ENCODE data around the gene IPPK. TPM values are rescaled to one million over a fixed set of nuclear protein-coding genes. Genes with fewer than 3 reads are reported as not detected.

IPPK gene
- total RNA-seq, 1 experiment from 2014 or later = 5.4 TPM

DNA sequence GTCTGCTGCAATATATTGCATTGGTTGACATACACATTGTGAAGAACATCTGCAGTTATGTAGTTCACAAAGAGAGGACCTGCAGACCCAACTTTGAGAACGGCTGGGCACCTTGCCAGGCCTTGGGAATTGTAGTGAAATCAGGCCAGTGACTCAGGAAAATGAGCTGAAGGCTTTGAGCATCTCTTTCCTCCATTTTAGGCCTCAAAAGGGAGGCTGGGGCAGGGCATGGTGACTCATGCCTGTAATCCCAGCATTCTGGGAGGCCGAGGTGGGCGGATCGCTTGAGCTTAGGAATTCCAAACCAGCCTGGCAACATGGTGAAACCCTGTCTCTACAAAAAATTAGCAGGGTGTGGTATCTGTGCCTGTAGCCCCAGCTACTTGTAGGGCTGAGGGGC is 1.4 kb upstream of the IPPK start:
- Histone ChIP-seq H3K4me3 (ENCODE audit: low read depth in 2 of 2, low read length in 2 of 2) (peak overlapping the region; percentile 92 to 98), H3K4me1 (ENCODE audit: control insufficient read depth, insufficient read depth, low read length) (peaks cover 5% of the 10 kb centered on the region; the same call in 1 of the 2 replicates), H3K9me3 (ENCODE audit: control insufficient read depth, insufficient read depth, low read depth, low read length) (no peaks in the 10 kb centered on the region), H3K36me3 (ENCODE audit: control insufficient read depth, insufficient read depth, low read length) (peaks cover 6% of the 10 kb centered on the region; the same call in 1 of the 2 replicates), H3K27me3 (ENCODE audit: control insufficient read depth, insufficient read depth, low read length) (no peaks in the 10 kb centered on the region), H3K27ac (ENCODE audit: low read length) (peak overlapping the region; percentile 96)
- TF ChIP-seq, protein P1, sequence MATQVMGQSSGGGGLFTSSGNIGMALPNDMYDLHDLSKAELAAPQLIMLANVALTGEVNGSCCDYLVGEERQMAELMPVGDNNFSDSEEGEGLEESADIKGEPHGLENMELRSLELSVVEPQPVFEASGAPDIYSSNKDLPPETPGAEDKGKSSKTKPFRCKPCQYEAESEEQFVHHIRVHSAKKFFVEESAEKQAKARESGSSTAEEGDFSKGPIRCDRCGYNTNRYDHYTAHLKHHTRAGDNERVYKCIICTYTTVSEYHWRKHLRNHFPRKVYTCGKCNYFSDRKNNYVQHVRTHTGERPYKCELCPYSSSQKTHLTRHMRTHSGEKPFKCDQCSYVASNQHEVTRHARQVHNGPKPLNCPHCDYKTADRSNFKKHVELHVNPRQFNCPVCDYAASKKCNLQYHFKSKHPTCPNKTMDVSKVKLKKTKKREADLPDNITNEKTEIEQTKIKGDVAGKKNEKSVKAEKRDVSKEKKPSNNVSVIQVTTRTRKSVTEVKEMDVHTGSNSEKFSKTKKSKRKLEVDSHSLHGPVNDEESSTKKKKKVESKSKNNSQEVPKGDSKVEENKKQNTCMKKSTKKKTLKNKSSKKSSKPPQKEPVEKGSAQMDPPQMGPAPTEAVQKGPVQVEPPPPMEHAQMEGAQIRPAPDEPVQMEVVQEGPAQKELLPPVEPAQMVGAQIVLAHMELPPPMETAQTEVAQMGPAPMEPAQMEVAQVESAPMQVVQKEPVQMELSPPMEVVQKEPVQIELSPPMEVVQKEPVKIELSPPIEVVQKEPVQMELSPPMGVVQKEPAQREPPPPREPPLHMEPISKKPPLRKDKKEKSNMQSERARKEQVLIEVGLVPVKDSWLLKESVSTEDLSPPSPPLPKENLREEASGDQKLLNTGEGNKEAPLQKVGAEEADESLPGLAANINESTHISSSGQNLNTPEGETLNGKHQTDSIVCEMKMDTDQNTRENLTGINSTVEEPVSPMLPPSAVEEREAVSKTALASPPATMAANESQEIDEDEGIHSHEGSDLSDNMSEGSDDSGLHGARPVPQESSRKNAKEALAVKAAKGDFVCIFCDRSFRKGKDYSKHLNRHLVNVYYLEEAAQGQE (IDR thresholded peaks at IDR 0.05; ENCODE audit: insufficient read depth in 1 of 2, low read depth in 2 of 2, low read length in 1 of 2) = no peak
- TF ChIP-seq SIN3A (IDR thresholded peaks at IDR 0.05; ENCODE audit: borderline replicate concordance, insufficient read depth, low read depth, low read length) = no peak
- no peak for TF ChIP-seq TCF7L2 (IDR thresholded peaks at IDR 0.05; ENCODE audit: low read depth, low read length)
- BruUV-seq (replicated peaks) = no TSS peak
- ATAC-seq (no peak), DNase-seq (ENCODE audit: low read depth, low spot score) (no peak)
- POLR2A ChIA-PET = no interaction called here
- intact Hi-C loops (cut with micrococcal nuclease; ENCODE audit: unreplicated experiment) = no loop called here
- in situ Hi-C loops (cut with HindIII; ENCODE audit: low pct_unique_long_range_greater_than_20kb, low sequenced_read_pairs) = no loop called here
- CTCF ChIA-PET = no interaction called here

DNA sequence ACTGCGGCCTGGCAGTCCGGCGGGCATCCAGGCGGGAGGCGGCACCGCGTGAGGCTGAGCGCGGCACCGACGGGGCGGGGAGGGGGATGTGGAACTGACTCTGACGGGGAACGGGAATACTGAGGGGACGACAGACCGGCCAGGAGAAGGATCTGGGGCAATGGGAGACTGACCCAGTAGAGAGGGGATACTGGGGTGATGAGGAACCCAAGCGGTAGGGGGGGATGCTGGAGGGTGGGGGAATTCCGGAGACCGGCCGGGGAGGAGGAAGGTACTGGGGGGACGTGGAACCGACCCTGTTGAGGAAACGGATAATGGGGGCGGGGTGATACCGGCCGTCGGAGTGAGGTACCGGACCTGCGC is 423 bp downstream of the IPPK start:
- no TSS peak for BruUV-seq (replicated peaks)
- POLR2A ChIA-PET = no interaction called here

DNA sequence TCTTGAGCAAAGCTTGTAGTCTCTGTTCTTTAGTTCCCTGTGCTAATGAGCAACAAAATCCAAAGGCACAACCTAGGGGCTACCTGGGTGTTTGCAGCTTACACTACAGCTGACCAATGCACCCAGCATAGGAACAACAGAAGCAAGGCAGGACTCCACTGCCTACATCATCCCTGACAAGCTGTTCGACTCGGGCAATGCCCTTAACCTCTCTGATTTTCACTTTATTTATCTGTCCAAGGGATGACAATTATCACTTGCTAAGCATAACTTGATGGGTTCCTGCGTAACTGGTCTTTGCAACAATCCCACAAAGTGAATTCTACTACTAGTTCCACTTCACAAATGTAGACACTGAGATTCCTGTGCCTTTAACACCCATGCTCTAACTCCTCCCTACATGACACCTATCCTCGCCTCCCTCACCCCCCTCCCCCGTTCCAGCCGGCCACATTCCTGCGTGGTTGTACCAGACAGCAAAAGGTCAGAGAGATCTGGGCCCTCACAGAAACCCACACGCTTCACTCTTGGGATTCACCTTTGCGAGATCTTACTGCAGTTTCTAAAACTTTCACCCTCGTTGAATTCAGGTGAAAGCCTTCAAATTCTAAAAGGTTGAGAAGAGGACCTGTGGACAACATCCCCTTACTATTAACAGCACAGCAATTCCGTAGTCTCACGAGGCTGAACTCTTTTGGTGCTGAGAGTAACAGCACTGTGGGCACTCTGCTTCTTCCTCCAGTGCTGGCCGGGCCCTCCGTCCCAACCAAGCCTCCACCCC is 995 bp downstream of the IPPK start:
- H3K36me3 ChIP-seq (ENCODE audit: control insufficient read depth, insufficient read depth, low read length) = peaks cover 6% of the 10 kb centered on the region; the same call in 1 of the 2 replicates
- in situ Hi-C loops (cut with HindIII; ENCODE audit: low pct_unique_long_range_greater_than_20kb, low sequenced_read_pairs) = no loop called here
- peak overlapping the region; percentile 77 for H3K27ac ChIP-seq (ENCODE audit: low read length)
- peaks cover 5% of the 10 kb centered on the region; the same call in 1 of the 2 replicates for H3K4me1 ChIP-seq (ENCODE audit: control insufficient read depth, insufficient read depth, low read length)
- POLR2A ChIA-PET = interaction anchor here (0.7 kb wide), 1 partner anchor 568 kb away, joined by 3 read pairs; no protein-coding TSS in a partner anchor
- no peak for DNase-seq (ENCODE audit: low read depth, low spot score)
- H3K27me3 ChIP-seq (ENCODE audit: control insufficient read depth, insufficient read depth, low read length) = no peaks in the 10 kb centered on the region
- BruUV-seq (replicated peaks) = TSS peak; percentile 90
- CTCF ChIA-PET = no interaction called here
- TF ChIP-seq TCF7L2 (IDR thresholded peaks at IDR 0.05; ENCODE audit: low read depth, low read length) (no peak), SIN3A (IDR thresholded peaks at IDR 0.05; ENCODE audit: borderline replicate concordance, insufficient read depth, low read depth, low read length) (no peak), POLR2AphosphoS5 (IDR thresholded peaks at IDR 0.05; ENCODE audit: low read depth, low read length) (no peak)
- TF ChIP-seq, protein P1 (IDR thresholded peaks at IDR 0.05; ENCODE audit: insufficient read depth in 1 of 2, low read depth in 2 of 2, low read length in 1 of 2) = no peak
- TF ChIP-seq, protein P2, sequence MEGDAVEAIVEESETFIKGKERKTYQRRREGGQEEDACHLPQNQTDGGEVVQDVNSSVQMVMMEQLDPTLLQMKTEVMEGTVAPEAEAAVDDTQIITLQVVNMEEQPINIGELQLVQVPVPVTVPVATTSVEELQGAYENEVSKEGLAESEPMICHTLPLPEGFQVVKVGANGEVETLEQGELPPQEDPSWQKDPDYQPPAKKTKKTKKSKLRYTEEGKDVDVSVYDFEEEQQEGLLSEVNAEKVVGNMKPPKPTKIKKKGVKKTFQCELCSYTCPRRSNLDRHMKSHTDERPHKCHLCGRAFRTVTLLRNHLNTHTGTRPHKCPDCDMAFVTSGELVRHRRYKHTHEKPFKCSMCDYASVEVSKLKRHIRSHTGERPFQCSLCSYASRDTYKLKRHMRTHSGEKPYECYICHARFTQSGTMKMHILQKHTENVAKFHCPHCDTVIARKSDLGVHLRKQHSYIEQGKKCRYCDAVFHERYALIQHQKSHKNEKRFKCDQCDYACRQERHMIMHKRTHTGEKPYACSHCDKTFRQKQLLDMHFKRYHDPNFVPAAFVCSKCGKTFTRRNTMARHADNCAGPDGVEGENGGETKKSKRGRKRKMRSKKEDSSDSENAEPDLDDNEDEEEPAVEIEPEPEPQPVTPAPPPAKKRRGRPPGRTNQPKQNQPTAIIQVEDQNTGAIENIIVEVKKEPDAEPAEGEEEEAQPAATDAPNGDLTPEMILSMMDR (IDR thresholded peaks at IDR 0.05) = no peak
- intact Hi-C loops (cut with micrococcal nuclease; ENCODE audit: unreplicated experiment) = no loop called here
- no peaks in the 10 kb centered on the region for H3K9me3 ChIP-seq (ENCODE audit: control insufficient read depth, insufficient read depth, low read depth, low read length)
- no peak; the same call in 1 of the 2 replicates for ATAC-seq
- H3K4me3 ChIP-seq (ENCODE audit: low read depth in 2 of 2, low read length in 2 of 2) = peak overlapping the region; percentile 92 to 98

More for the DNA sequence above, 423 bp downstream of the IPPK start:
- intact Hi-C loops (cut with micrococcal nuclease; ENCODE audit: unreplicated experiment) = no loop called here
- peaks cover 5% of the 10 kb centered on the region; the same call in 1 of the 2 replicates for H3K4me1 ChIP-seq (ENCODE audit: control insufficient read depth, insufficient read depth, low read length)
- H3K4me3 ChIP-seq (ENCODE audit: low read depth in 2 of 2, low read length in 2 of 2) = peak overlapping the region; percentile 92 to 98
- H3K9me3 ChIP-seq (ENCODE audit: control insufficient read depth, insufficient read depth, low read depth, low read length) = no peaks in the 10 kb centered on the region
- H3K27me3 ChIP-seq (ENCODE audit: control insufficient read depth, insufficient read depth, low read length) = no peaks in the 10 kb centered on the region
- CTCF ChIA-PET = interaction anchor here (1.3 kb wide), 1 partner anchor 121 kb away, joined by 4 read pairs; no protein-coding TSS in a partner anchor
- peaks cover 6% of the 10 kb centered on the region; the same call in 1 of the 2 replicates for H3K36me3 ChIP-seq (ENCODE audit: control insufficient read depth, insufficient read depth, low read length)
- in situ Hi-C loops (cut with HindIII; ENCODE audit: low pct_unique_long_range_greater_than_20kb, low sequenced_read_pairs) = no loop called here
- H3K27ac ChIP-seq (ENCODE audit: low read length) = peak overlapping the region; percentile 77
- TF ChIP-seq SIN3A (IDR thresholded peaks at IDR 0.05; ENCODE audit: borderline replicate concordance, insufficient read depth, low read depth, low read length) = no peak
- peak; percentile 29 for ATAC-seq
- no peak for DNase-seq (ENCODE audit: low read depth, low spot score)
